ENCODE results near the gene ITGB3. TPM values are rescaled to one million over a fixed set of nuclear protein-coding genes. Genes with fewer than 3 reads are reported as not detected.
"Not testable (repeated sequence)": the region's sequence is repeated elsewhere in the genome, so short reads cannot be mapped to it uniquely, and the experiment has no call there.

Gene ITGB3
- 10.6 TPM for total RNA-seq

DNA sequence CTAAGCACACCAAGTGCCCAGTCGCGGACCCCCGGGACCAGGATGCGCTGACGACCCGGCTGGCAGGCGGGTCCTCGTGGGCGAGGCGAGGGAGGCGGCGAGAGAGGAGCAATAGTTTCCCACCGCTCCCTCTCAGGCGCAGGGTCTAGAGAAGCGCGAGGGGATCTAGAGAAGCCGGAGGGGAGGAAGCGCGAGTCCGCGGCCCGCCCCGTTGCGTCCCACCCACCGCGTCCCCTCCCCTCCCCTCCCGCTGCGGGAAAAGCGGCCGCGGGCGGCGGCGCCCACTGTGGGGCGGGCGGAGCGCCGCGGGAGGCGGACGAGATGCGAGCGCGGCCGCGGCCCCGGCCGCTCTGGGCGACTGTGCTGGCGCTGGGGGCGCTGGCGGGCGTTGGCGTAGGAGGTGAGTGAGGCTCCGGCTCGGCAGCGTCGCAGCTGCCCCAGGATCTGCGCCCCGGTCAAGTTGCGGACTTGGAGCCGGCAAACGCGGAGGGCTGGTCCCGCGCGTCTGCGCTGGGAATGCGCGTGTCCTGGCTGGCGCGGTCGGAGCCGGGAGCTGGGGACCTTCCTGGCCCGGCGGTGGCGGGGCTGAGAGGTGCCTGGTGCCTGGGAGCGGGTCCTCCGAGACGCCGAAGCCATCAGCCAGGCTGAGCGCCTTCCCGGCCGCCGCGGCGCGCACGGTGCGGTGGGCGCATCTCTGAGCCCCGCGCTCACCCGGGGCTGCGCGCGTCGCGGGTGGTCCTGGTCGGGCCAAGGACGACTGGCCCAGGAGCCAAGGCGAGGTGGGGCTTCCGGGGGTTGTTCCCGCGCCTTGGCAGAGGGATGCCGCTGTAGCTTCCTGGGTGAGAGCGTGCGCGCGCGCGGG lies at the start of gene ITGB3:
Gene ITGB3, plus strand, starts transcription at position 287 of the 862 bp plus-strand sequence. Its CDS starts 35 bp downstream, at position 322.
- peak; percentile 72 for DNase-seq (ENCODE audit: low spot score)

DNA sequence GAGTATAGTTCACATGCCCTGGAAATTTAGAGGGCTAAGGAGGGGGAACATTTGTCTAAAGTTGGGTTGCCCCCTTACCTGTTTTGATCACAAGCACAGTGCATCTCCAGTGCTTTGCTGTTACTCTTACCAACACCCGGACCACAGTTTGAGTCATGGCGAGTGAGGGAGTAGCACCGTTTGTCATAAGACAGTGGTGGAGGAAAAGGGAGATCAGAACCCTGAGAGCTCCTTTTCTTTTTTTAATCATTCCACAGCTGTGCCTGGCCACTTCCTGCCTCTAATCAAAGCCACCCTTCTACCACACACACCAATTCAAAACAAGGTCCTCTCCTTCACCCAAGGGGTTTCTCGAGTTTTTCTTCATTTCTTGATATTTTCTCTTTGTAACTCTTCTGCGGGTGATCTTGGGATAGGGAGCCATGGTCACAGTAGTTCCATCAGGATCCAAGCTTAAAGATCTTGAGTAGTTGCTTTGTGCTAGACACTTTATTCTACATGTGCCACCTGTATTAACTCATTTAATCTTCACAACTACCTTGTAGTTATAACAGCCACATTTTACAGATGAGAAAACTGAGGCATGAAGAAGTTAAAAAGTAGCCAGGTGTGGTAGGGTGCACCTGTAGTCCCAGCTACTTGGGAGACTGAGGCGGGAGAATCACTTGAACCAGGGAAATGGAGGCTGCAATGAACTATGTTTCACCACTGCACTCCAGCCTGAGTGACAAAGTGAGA lies 49.5 kb upstream of the ITGB3 start:
- DNase-seq (ENCODE audit: low spot score), result no peak

GRCh38 chr17:47204722-47205418 lies 48.8 kb upstream of the ITGB3 start:
- no peak for DNase-seq (ENCODE audit: low spot score)

GRCh38 chr17:47205419-47205963 lies 48.1 kb upstream of the ITGB3 start:
- DNase-seq (ENCODE audit: low spot score), result peak; percentile 53

DNA sequence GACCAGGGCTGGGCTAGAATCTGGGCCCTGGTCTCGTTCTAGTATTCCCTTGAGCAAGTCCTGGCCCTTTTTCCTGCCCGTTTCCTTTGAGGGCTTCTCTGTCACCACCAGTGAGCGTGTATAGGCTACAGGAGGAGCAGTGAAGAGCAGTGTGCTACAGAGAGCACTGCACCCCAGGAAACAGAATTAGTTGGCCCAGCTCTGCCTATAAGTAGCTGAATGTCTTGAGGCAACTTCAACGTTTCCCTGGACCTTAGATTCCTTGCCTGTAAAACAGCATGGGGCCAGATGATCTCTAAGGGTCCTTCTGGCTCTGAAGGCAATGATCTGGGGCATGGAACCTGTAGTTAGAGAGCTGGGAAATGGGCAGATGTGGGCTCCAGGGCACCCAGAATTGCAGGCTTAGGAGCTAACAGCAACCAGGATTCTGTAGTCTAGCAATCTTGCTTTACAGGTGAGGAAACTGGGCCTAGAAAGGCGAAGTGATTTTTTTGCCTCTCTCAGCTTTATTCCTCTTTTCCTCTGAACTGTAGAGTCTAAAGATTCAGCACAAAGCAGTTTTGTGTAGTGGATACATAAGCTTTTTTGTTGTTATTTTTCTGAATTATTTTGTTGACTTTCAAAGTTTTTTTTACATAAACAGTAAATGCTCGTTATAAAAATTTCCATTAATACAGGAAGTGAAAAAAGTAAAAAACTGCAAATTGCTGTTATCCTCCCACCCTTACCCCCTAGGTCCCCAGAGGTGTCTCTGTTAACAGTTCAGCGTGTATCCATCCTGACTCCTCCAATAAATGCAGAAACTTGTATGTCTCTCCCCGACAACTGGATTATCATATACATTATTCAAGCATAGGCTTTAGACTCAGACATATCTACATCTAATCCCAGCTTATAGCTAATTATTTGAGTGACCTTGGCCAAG lies 46.2 kb upstream of the ITGB3 start:
- DNase-seq (ENCODE audit: low spot score), result no peak

DNA sequence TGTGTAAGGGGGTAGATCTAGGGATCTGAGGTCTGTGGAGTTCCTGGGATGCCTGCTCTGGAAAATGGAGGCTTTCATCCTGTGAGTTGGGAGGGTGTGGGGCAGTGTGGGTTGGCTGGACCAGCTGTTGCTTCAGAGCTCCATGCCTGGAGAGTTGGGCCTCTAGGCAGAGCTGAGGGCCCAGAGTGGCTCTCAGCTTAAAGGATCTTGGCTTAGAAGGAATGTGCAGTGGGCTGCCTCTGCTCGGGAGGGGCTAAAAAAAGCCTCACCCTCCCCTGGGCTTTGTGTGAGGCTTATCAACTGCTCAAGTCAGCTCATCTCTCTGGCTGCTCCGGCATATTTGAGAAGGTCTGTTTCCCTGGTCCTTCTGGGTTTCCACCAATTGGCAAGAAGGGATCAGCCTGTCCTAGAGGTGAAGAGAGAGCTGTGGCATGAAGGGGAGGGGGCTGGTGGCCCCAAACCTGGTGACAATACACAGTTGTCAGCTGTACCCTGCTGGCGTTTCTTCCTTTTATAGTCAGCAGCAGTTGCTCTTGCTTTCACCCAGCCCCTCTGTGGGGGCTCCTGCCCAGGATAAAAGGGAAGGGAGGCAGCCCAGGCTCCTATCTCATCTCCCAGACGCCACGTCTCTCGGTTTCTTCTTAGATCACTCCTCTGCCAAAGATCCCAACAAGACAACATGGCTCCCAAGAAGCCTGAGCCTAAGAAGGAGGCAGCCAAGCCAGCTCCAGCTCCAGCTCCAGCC lies 44.7 kb upstream of the ITGB3 start, which contains the start of gene MYL4:
Gene MYL4, plus strand, starts transcription at position 605 of the 745 bp plus-strand sequence. Its CDS starts 75 bp downstream, at position 680.
- DNase-seq (ENCODE audit: low spot score), result no peak

DNA sequence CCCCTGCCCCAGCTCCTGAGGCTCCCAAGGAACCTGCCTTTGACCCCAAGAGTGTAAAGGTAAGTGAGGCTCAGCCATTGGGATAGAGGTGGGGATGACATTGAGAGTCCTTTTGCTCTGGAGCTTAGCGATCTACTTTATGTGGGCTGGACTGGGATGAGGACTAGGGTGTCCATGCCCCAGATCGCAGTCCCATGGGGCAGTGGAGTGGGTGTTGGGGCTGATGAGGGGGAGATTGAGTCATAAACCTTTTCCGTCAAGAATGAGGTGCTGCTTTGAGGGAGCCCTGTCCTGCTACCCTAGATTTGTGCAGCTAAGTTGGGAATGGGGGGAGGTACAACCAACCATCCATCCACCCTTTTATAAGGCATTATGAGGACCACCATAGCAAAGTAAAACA lies 44.1 kb upstream of the ITGB3 start:
- DNase-seq (ENCODE audit: low spot score), result no peak

- DNase-seq (ENCODE audit: low spot score), result no peak
These were observed 43.5 kb upstream of the ITGB3 start for GRCh38 chr17:47210105-47210504.

DNA sequence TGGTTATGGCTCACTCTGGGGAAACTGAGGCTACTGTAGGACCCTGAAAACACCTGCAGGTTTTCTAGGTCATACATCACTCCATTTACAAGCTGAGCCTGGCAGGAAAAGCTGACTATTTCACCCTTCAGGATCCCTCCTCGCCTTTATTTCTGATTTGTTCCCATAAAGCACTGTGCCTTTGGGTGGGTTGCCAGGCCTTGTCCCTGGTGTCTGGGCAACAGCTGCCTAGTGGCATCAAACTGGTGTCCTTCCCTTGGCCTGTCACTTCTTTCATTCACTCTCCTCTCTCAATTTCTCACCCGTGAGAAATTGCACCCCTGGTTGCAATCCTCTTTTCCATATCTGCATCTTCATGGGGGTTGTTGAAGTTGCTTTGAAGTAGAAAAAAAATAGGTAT lies 42.8 kb upstream of the ITGB3 start:
- DNase-seq (ENCODE audit: low spot score), result no peak

- no peak for DNase-seq (ENCODE audit: low spot score)
These were observed 41.2 kb upstream of the ITGB3 start for GRCh38 chr17:47212458-47212857.

DNA sequence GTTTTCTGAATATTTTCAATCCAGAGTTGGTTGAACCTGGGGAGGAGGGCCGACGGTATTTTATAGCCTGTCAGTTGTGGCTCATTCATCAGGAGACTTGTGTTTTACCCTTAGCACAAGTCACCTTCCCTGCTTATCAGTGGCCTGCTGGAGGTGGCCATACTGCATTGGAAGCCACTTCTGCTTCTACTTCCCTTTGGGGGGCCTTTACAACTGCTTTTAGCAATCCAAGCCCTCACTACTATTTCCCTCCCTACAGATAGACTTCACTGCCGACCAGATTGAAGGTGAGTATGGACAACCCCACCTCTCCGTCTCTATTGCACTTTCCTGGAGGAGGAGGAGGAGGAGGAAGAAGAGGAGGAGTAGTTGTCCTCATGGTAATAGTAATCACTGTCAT lies 40.1 kb upstream of the ITGB3 start:
- no peak for DNase-seq (ENCODE audit: low spot score)

DNA sequence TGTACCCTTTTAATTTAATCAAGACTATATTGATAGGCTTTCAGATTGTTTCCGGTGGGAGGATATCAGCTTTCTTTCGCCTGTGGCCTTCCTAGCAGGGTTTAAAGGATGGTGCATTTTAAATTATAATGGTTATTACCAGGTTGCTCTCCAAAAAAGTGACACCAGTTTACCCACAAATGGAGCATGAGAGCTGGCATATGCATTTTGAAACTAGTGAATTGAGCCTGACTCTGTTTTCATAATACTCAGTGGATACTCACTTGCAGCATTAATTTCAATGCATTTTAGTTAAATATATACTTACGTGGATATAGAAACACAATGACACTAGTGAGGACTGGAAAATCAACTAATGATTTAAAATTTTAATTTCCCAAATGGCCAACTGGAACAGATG lies 38.7 kb upstream of the ITGB3 start:
- no peak for DNase-seq (ENCODE audit: low spot score)

DNA sequence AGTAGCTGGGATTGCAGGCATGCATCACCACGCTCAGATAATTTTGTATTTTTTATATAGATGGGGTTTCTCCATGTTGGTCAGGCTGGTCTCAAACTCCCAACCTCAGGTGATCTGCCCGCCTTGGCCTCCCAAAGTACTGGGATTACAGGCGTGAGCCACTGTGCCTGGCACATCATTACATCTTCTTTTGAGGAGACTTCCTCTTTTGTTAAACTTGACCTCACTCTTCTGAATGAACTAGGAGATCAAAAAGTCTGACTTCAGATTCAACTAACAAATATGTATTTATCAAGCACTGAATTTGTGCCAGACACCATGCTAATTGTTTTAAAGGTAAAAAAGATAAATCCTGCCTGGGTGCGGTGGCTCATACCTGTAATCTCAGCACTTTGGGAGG lies 36.8 kb upstream of the ITGB3 start:
- DNase-seq (ENCODE audit: low spot score), result not testable (repeated sequence)

GRCh38 chr17:47217279-47217678 lies 36.3 kb upstream of the ITGB3 start:
- not testable (repeated sequence) for DNase-seq (ENCODE audit: low spot score)

GRCh38 chr17:47218896-47219430 lies 34.7 kb upstream of the ITGB3 start:
- no peak for DNase-seq (ENCODE audit: low spot score)

DNA sequence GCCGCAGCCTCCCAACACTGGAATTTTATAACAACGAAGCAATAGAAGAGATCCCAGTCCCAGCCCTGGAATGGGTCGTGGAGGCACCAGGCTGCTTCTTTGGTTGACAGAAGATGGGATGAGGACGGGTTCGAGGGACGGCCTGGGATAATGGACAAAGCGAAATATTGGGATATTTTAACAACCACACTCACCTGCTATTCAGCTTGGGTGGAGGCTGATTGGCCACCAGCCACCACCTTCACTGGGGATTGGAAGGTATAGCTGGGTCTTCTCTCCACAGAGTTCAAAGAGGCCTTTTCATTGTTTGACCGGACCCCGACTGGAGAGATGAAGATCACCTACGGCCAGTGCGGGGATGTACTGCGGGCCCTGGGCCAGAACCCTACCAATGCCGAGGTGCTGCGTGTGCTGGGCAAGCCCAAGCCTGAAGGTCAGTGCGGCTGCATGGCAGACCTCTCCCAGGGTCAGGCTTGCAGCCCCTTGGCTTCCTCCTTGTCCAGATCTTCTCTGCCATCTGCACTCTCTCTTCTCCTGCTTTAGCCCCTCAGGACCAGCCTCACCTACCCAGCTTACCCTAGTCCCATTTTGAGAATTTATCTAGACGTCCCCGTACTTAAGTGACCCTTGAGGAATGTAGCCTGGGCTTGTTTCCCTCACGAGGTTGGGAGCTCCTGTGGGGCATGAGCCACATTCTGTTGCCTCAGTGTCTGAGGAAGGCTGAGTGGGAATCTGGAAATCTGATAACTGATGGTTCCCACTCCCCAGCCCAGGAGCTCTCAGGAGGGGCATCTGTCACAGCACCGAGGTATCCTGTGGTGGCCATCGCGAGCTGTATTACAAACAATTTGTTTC lies 33.8 kb upstream of the ITGB3 start:
- DNase-seq (ENCODE audit: low spot score), result no peak

DNA sequence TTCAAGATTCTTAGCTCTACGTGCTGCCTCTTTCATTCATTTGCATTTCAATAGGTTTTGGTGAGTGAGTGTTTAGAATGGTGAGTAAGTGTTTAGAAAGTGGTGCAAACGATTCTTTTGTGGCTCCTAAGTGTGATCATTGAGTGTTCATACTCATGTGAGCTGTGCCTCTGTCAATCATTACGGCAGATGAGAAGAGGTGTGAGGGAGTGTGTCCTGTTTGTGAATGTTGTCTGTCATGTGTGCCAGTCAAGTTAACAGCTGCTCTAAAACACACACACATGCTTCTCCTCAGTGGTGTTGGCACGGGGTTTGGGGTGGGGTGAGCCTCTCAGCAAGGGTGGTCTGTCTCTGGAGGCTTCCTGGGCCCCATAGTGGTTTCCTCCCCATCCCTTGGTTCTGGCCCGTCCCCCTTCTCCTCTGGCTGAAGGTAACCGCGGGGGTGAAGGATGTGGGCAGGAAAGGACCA lies 33.1 kb upstream of the ITGB3 start:
- DNase-seq (ENCODE audit: low spot score), result no peak

DNA sequence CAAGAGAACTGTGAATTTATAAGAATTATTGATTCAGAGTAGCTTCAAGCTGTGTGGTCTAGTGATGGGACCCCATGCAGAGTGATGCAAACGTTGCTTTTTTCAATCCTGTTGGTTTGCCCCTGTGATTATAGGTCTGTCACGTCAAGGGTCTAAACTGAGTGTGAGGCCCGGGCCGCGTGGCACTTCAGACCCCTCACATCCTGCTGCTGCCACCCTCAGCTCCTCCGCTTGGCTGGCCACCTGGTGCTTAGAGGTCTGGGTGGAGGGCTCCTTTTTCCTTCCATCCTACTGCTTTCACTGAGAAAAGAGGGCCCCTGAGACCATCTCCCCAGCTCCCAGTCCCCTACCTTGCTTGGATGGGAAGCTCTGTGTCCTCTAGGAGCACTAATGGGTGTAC lies 32.5 kb upstream of the ITGB3 start:
- DNase-seq (ENCODE audit: low spot score), result no peak

- DNase-seq (ENCODE audit: low spot score), result no peak
These were observed 31.6 kb upstream of the ITGB3 start for GRCh38 chr17:47222047-47222446.
